Glomerular visceral epithelial cell (primary cell): ENCODE measurements around the gene STS.

Experiments
- DNase-seq: peaks from one replicate; pipeline ENCODE4 v3.0.0-alpha.2; 2016; ENCODE audit errors: extremely low spot score

Gene STS, protein sequence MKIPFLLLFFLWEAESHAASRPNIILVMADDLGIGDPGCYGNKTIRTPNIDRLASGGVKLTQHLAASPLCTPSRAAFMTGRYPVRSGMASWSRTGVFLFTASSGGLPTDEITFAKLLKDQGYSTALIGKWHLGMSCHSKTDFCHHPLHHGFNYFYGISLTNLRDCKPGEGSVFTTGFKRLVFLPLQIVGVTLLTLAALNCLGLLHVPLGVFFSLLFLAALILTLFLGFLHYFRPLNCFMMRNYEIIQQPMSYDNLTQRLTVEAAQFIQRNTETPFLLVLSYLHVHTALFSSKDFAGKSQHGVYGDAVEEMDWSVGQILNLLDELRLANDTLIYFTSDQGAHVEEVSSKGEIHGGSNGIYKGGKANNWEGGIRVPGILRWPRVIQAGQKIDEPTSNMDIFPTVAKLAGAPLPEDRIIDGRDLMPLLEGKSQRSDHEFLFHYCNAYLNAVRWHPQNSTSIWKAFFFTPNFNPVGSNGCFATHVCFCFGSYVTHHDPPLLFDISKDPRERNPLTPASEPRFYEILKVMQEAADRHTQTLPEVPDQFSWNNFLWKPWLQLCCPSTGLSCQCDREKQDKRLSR

GRCh38 chrX:7147413-7147977 is at the start of gene STS:
STS (plus strand) TSS chrX:7147712; CDS start chrX:7253200, 105,488 bp downstream.
- no peak for DNase-seq

DNA sequence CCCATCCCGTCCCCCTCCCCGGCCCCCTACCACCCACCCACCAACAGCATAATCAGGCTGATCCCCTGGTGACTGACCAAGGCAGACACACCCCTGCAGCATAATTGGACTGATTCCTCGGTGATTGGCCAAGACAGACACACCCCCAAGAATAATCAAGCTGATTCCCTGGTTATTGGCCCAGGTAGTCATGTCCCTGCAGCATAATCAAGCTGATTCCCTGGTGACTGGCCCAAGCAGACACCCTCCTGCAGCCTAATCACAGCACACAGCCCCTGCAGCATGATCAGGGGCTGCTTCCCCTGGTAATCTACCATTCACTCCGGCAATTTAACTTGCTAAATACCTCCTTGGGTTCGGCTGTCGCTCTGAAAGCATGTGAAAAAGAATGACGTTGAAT is 47.5 kb upstream of the STS start:
- DNase-seq = no peak

DNA sequence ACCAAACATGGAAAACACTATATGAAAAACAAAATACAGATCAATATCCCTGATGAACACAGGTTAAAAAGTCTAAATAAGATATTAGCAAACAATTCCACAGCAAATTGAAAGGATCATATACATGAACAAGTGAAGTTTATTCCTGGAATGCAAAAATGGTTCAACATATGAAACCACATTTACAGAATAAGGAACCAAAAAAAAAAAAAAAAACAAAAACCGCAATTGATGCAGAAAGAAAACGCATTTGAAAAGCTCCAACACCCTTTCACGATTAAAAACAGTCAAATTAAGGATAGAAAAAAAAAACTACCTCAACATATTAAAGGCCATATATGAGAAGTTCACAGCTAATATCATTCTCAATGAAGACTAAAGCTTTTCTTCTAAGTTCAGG is 45.4 kb upstream of the STS start:
- no peak for DNase-seq

GRCh38 chrX:7106649-7107048 is 40.9 kb upstream of the STS start:
- DNase-seq = peak; percentile 6

DNA sequence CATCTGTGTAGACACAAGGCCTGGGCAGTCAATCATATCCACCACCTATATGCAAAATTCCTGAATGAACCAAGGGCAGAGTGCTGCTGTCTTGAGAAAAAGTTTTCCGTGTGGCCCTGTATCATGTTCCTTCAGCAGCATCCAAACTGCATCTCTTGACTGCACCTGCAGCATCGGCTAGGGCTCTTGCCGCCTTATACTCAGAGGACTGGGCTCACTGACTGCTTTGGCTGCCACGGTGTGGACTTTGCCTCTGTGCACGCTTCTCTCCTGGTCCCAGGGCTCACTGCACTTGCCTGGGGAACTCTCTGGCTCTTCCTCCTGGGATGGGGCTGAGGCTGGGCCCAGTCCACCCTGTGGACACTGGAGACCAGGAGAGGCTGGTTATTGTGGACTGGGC is 39.5 kb upstream of the STS start:
- DNase-seq = no peak

- DNase-seq = no peak
These were observed 38.4 kb upstream of the STS start for GRCh38 chrX:7109049-7109531.

DNA sequence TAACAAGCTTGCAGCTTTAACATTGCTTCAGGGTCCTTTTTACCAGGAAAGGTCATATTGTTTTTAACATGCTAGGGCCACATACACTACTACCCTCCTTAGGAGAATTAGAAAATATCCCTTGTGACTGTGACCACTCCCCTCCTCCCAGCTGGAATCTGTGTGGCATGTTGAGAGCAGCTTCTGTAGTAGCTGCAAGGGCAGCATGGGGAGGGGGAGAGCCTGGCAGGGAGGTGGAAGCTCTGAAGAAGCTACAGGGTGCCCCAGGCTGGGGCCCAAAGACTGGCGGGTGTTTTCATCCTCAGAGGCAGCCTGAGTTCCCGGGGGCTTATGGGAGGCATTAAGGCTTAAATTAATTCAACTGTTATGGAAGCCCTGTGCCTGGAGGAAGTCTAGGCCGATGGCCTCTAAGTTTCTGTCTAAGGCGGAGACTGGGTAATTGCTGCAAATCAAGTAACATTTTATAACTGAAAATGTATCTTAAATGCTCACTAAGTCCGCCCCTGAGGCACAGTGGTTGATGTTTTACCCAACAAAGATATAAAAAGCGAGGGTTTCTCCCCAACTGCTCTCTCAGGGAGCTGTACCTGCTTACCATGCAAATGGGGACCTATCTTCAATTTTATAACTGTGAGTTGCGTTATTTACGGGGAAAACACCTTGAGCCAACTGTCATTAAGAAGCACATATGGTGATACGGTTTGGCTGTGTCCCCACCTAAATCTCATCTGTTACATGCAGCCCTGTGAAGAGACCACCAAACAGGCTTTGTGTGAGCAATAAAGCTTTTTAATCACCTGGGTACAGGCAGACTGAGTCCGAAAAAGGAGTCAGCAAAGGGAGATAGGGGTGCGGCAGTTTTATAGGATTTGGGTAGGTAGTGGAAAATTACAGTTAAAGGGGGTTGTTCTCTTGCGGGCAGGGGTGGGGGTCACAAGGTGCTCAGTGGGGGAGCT is 37.4 kb upstream of the STS start:
- no peak for DNase-seq

DNA sequence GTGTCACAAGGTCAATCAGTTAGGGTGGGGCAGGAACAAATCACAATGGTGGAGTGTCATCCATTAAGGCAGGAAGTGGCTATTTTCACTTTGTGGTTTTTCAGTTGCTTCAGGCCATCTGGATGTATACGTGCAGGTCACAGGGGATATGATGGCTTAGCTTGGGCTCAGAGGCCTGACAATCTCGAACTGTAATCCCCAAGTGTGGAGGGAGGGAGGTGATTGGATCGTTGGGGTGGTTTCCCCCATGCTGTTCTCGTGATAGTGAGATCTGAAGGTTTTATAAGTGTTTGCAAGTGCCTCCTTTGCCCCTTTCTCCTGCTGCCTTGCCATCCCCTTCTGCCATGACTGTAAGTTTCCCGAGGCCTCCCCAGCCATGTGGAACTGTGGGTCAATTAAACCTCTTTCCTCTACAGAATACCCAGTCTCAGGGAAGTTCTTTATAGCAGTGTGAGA is 36.7 kb upstream of the STS start:
- DNase-seq = peak; percentile 23

- DNase-seq = no peak
These were observed 36.0 kb upstream of the STS start for GRCh38 chrX:7111518-7111917.

GRCh38 chrX:7112071-7112470 is 35.4 kb upstream of the STS start:
- DNase-seq = no peak

GRCh38 chrX:7115557-7115956 is 32.0 kb upstream of the STS start:
- DNase-seq = no peak

GRCh38 chrX:7116081-7116480 is 31.4 kb upstream of the STS start:
- DNase-seq = no peak

DNA sequence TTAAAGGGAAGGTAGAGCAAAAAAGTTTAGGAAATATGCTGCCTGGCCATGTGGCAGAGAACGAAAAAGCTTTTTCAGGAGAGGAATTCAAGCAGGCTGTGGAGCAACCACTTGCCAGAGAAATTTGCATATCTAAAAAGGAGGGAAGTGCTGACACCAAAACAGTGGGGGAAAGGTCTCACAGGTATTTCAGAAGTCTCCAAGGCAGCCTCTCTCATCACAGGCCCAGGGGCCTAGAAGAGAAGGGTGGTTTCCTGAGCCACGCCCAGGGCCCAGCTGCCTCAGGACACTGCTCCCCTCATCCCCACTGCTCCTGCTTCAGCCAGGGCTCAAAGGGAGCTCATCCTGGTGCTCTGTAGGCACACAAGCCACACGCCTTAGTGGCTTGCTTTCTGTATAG is 29.9 kb upstream of the STS start:
- no peak for DNase-seq

GRCh38 chrX:7119950-7120877 is 27.3 kb upstream of the STS start:
- DNase-seq = no peak

DNA sequence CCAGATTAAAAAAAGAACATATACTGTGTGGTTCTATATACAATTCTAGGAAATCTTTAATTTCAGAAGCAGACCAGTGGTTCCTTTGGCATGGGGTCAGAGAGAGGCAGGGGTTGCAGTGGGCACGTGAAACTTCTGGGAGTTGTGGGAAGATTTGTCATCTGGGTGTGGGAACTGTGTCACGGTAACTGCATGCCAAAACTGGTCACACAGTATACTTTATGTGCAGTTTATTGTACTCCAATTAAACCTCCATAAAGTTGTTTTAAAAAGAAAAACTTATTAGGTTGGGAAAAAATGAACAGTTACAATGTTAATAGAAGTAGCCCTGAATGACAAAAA is 26.7 kb upstream of the STS start:
- no peak for DNase-seq

DNA sequence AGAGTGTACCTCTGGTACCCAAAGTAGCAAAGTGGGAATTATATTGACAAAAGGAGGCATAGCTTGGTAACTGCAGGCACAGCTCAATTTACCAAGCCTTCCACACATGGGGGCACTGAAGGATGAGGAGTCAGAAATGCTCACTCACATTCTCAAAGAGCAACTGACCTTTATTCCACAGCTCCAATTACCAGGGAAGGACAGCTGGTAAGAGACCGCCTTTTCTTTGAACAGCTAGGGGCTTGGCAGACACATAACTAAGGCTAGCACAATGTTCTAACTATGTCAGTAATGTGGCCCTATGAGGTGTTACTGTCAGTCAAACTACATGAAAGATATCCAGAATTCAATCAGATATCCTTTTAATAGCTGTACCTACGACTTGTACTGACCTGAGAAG is 20.5 kb upstream of the STS start:
- no peak for DNase-seq

- DNase-seq = no peak
These were observed 15.9 kb upstream of the STS start for GRCh38 chrX:7131621-7132020.

DNA sequence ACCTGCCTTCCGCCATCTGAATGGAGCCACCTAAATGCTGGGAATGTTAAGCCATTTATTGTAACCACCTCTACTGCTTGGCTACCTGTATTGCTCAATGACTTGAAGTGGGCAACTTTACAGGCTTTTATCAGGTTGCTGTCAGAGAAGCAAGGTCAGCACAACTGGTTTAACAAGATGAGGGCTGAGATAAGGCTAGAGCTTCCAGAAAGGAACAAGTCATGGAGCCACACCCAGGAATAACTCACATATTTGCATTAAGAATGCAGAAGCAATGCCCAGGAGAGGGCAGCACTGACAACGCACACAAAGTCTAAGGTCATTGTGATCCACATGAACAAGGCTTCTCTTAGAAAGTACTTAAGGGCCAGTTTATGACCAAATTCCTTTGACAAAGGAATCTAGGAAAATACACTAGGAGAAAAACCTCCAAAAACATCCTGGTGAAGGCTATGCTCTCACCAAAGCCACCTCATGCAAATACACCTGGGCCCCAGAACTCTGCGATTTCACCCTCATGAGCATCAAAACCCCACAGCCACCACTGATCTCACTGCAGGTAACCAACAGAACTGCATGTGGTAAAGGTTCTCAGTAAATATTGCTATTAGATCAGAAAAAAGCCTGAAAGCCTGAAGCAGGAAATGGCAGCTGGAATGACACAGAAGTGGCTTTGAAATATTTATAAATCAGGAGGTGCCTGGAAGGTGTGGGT is 15.0 kb upstream of the STS start:
- DNase-seq = peak; percentile 54

DNA sequence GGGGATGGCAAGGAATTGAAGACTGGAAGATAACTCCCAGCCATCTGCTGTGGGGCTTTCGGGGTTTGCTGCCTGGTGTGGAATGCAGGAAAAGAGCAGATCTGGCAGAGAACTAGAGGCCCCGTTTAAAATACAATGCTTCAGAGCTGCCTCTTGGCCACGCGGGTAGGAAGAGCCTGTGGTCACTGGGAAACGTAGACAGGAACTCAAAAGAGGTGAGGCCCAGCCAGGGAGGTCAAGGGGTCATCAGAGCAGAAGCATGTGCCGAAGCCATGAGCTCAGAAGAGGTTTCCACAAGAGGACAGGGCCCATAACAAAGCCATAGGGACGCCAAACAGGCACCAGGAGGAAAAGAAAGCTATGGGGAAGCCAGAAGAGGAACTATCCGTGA is 14.5 kb upstream of the STS start:
- peak; percentile 8 for DNase-seq

- DNase-seq = no peak
These were observed 12.5 kb upstream of the STS start for GRCh38 chrX:7134981-7135380.
